Measurements from ENCODE around the gene PDHB. TPM values are rescaled to one million over a fixed set of nuclear protein-coding genes. Genes with fewer than 3 reads are reported as not detected.
A peak's percentile ranks its signal among the peaks of the same experiment; 100 is the strongest.

PDHB gene
- total and polyA plus RNA-seq, 2 of the 13 experiments (the other 11 are each of a cell fraction or from before 2014, with no cell fraction given): 108 to 153 TPM

DNA sequence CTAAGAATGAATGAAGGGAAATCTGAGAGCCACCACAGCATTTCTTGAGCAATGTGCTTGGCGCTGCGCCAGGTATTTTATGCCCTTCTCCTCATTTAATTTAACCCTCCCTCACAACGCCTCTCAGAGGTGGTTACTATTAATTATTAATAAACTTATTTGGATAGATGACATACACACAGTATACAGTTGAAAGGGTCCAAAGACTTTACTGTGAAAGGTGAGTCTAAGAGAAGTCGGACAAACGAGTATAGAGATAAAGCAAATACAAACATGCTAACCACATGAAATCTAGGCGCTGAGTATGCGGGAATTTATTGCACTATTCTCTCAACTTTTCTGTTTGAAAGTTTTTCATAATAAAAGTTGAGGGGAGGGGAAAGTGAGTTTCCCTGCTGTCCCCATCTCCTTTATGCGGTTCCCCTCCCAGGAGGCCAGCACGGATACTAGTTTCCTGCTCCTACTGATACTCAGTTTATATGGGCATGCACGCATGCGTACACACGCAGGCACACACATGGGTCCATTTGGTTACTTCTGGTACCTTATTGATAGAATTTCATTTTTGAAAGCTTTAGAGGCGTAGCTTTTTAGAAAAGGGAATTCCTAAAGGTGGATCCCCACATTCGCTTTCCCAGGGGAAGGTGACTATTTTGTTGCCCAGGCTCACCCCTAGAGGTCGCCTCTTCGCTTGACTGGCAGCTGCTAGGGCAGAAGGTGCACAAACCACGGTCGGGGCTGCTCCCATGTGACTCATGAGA lies 29.7 kb upstream of the PDHB start (continued):
- TF ChIP-seq BATF2 (CRISPR knock-in tag; IDR thresholded peaks at IDR 0.05): no peak
- no peak for TF ChIP-seq ZNF441 (CRISPR knock-in tag; IDR thresholded peaks at IDR 0.05; ENCODE audit: borderline replicate concordance)
- no peak for TF ChIP-seq ZNF737 (CRISPR knock-in tag; IDR thresholded peaks at IDR 0.05; ENCODE audit: borderline replicate concordance)
- no peak for TF ChIP-seq ATF7 (IDR thresholded peaks at IDR 0.05)
- TF ChIP-seq ATF7 (CRISPR knock-in tag; IDR thresholded peaks at IDR 0.05): no peak
- TF ChIP-seq LRRFIP1 (CRISPR knock-in tag; conservative IDR thresholded peaks at IDR 0.05): no peak
- no peak for TF ChIP-seq ZNF24 (IDR thresholded peaks at IDR 0.05)
- TF ChIP-seq, protein P1, sequence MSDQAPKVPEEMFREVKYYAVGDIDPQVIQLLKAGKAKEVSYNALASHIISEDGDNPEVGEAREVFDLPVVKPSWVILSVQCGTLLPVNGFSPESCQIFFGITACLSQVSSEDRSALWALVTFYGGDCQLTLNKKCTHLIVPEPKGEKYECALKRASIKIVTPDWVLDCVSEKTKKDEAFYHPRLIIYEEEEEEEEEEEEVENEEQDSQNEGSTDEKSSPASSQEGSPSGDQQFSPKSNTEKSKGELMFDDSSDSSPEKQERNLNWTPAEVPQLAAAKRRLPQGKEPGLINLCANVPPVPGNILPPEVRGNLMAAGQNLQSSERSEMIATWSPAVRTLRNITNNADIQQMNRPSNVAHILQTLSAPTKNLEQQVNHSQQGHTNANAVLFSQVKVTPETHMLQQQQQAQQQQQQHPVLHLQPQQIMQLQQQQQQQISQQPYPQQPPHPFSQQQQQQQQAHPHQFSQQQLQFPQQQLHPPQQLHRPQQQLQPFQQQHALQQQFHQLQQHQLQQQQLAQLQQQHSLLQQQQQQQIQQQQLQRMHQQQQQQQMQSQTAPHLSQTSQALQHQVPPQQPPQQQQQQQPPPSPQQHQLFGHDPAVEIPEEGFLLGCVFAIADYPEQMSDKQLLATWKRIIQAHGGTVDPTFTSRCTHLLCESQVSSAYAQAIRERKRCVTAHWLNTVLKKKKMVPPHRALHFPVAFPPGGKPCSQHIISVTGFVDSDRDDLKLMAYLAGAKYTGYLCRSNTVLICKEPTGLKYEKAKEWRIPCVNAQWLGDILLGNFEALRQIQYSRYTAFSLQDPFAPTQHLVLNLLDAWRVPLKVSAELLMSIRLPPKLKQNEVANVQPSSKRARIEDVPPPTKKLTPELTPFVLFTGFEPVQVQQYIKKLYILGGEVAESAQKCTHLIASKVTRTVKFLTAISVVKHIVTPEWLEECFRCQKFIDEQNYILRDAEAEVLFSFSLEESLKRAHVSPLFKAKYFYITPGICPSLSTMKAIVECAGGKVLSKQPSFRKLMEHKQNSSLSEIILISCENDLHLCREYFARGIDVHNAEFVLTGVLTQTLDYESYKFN (CRISPR knock-in tag; conservative IDR thresholded peaks at IDR 0.05): peak; percentile 34; the same call in 1 of the 2 replicates
- no peak for TF ChIP-seq ZNF841 (CRISPR knock-in tag; IDR thresholded peaks at IDR 0.05; ENCODE audit: borderline replicate concordance)
- TF ChIP-seq IRF2 (CRISPR knock-in tag; IDR thresholded peaks at IDR 0.05): peak; percentile 44; the same call in 1 of the 2 replicates
- peak; percentile 37; the same call in 1 of the 2 replicates for TF ChIP-seq MBD4 (IDR thresholded peaks at IDR 0.05; ENCODE audit: borderline replicate concordance, low read length)
- no peak for TF ChIP-seq ZZZ3 (CRISPR knock-in tag; IDR thresholded peaks at IDR 0.05; ENCODE audit: borderline replicate concordance)
- TF ChIP-seq, protein P2, sequence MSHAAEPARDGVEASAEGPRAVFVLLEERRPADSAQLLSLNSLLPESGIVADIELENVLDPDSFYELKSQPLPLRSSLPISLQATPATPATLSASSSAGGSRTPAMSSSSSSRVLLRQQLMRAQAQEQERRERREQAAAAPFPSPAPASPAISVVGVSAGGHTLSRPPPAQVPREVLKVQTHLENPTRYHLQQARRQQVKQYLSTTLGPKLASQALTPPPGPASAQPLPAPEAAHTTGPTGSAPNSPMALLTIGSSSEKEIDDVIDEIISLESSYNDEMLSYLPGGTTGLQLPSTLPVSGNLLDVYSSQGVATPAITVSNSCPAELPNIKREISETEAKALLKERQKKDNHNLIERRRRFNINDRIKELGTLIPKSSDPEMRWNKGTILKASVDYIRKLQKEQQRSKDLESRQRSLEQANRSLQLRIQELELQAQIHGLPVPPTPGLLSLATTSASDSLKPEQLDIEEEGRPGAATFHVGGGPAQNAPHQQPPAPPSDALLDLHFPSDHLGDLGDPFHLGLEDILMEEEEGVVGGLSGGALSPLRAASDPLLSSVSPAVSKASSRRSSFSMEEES (CRISPR knock-in tag; IDR thresholded peaks at IDR 0.05): peak; percentile 50; the same call in 1 of the 2 replicates
- 0 out of 2 replicates have a peak, but pooled peaks have one; percentile 20 for TF ChIP-seq ZNF644 (CRISPR knock-in tag; IDR thresholded peaks at IDR 0.05; ENCODE audit: low read depth)
- TF ChIP-seq NPAS2 (CRISPR knock-in tag; IDR thresholded peaks at IDR 0.05; ENCODE audit: borderline replicate concordance): no peak
- TF ChIP-seq GPBP1L1 (CRISPR knock-in tag; IDR thresholded peaks at IDR 0.05): no peak
- TF ChIP-seq, protein P3, sequence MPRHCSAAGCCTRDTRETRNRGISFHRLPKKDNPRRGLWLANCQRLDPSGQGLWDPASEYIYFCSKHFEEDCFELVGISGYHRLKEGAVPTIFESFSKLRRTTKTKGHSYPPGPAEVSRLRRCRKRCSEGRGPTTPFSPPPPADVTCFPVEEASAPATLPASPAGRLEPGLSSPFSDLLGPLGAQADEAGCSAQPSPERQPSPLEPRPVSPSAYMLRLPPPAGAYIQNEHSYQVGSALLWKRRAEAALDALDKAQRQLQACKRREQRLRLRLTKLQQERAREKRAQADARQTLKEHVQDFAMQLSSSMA (CRISPR knock-in tag; IDR thresholded peaks at IDR 0.05): no peak
- peak; percentile 73 for TF ChIP-seq SMC3 (IDR thresholded peaks at IDR 0.05; ENCODE audit: low read length)
- TF ChIP-seq YY1 (IDR thresholded peaks at IDR 0.05; ENCODE audit: insufficient read depth, insufficient replicate concordance, low read depth, low read length): peak; percentile 41

Measured in HepG2 (cell line).